Stimulated activated CD4-positive, alpha-beta T cell treated with anti-CD3 and anti-CD28 coated beads, Interleukin-2, amount 100 ng/mL, for 48 hours (primary cell): ENCODE data around the gene GLIS1.
A peak's percentile ranks its signal among the peaks of the same experiment; 100 is the strongest.

Experiments used
- DNase-seq, 2 donors: peaks; one replicate each; pipeline ENCODE4 v3.0.0-alpha.2; 2020

Gene GLIS1

DNA sequence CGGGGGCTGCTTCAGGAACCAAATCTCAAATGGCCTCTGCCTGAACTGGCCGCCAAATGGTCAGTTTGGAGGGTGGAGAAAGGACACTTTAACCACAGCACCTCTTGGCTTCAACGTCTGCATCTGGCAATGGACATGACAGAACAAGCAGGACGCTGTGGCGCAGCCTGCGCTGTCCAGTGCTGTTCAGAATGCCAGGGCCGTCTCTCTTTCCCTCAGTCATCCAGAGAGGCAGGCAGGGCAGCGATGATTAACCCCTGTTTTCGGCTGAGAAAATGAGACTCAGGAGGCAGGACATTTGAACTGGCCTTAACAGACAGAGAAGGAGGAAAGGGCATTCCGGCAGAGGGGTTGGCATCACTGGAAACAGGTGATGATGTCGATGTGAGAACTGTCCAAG is 48.6 kb downstream of the GLIS1 start:
- no peak for DNase-seq

DNA sequence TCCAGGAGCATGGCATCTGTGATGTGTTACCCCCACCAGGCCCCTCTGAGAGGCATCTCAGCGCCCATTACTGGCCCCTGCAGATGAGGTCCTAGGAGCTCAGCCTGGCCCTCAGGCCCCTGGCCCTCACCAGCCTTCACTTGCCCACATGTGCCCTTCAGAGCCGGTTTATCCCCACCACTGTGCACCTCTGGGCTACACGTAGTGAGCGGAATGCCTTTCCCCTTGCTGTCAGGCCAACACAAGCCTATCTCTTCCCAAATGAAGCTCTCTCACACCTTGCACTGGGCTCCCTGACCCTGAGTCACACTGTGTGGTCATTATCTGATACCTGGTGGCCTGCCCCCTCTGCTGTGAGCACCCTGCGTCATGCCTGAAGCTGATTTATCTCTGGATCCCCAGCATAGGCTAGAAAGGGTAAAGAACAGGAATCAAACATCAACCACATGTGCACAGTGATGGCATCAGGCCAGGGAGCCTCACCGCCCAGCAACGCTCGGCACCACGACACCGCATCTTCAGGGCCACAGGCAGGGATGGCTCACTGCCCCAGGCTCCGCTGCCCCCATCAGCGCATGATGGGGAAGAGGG is 49.1 kb downstream of the GLIS1 start:
- DNase-seq, result no peak

DNA sequence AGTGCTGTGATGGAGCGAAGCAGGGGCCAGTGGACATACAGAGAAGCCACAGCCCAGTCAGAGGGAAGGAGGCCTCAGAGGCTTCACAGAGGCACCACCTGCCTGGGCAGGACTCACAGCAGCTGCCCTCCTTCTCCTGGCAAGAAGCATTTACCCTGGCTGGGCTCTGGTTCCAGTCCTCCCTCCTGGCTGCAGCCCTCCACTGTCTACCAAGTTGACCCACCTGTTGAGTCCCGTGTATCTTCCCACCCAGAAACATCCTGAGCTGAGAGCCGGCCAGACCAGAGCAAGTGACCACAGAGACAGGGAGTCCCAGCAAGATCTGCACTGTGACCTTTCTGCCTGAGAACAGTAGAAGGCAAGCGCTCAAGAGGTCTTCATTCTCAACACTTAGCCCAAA is 49.7 kb downstream of the GLIS1 start:
- DNase-seq, result no peak

DNA sequence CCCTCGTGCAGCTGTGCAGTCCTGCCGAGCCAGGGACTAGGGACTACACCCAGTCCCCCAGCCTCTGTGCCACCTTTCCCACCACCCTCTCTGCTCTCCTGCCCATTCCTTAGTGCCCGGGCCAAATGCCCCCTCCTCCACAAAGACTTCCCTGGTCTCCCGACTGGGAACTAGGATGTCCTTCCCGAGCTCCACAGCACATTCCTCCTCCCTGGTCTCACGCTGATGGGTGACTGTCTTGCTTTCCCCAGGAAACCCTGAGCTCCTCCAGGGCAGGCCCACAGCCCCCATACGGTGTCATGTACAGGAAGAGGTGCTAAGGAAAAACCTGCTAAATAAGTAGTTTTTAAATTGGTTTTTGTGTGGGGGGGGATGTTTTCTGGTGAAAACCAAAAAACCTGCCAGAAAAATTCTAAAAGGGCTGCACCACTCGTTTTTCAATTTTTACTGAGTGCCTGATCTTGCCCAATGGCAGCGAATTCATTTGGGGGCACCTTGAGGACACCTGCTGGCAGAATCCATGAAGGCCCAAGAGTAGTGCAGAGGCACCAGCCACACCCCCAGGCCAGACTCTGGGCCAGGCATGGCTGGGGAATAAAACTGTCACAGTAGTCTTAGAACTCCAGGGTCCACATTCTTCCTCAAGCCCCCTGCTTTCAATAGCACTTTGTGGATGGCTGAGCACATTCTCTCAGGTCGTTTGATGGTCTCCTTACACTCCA is 50.4 kb downstream of the GLIS1 start:
- DNase-seq, result no peak

DNA sequence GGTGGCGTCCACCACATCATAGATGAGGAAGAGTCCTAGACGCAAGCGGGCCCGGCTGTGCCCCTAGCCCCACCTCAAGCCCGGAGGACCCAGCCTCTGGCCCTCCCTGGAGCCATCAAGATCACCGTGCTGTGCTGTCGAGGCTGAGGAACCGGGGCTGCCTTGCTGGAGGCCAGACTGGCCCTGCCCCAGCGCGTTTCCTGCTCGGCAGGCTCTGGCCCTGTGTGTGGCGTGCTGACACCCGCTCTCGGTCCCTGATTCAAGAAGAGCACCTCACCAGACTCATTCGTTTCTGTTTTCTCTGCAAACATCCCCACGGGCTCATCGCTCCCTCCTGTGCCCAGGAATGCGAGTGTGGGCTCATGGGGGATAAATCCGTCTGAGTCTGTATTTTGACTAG is 51.1 kb downstream of the GLIS1 start:
- no peak for DNase-seq

DNA sequence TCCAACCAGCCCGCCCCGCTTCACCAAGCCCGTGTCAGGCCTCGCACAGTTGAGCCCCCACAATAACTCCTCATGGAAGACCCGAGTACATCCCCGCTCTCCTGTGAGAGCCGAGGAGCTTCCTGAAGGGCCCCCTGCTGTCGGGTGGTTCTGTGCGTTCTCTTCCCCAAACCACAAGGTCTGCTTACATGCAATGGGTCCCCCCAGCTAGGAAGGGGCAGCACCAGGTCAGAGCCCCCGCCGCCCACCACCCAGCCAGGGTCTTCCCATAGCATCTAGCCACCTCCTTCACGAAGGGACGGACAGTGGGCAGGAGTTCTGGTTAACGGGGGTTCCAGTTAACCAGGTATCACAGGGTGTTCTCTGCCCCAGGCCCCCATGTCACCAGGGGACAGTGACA is 51.5 kb downstream of the GLIS1 start:
- DNase-seq, result no peak

DNA sequence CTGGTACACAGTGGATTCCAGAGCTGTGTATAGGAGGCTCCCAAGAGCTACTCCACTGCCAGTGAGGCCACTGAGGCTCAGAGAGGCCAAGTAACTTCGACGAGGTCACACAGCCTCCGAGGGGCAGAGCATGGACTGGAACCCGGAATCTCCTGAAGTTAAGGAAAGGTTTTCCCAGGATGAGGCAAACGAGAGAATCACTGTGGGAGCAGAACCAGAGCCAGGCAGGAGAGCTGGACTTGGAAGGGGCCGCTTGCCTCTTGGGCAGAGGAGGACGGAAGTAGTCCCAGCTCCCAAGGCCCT is 52.0 kb downstream of the GLIS1 start:
- DNase-seq, result no peak

DNA sequence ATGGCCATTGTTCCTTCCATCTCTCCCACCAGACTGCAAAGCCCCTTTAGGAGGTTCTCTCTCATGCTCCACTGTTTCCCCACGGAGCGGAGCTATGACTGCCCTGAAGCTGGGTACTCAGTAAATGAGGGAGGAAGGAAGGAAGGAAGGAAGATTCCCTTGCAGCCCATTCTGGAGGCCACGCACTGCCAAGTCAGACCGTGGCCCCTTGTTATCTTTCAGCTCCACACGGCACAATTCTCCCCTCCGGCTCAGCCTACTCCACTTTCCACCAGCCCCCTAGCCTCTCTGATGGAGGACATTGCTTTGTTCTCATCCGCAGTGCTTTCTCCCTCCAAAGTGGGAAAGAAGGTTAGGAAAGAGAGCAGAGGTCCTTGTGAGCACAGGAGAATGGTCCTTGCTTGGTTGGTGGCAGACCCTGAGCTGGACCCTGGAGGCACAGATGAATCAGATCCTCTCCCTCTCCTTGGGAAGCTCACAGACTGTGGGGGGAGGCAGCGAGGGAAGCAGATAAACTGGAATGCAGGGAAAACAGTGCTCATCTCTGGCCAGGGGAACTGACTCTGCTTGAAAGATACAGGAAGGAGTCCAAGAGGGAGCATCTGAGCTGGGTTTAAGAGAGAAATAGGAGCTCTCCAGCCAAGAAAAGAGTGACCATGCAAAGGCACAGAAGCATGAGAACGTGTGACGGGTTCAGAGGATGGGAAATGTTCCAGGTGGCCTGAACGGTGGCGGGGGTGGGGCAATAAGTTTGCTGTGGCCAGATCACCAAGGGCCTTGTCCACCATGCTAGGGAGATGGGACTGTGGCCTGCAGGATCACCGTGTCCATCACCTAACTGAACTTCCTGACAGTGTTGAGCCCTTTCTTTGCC is 52.6 kb downstream of the GLIS1 start:
- no peak for DNase-seq

DNA sequence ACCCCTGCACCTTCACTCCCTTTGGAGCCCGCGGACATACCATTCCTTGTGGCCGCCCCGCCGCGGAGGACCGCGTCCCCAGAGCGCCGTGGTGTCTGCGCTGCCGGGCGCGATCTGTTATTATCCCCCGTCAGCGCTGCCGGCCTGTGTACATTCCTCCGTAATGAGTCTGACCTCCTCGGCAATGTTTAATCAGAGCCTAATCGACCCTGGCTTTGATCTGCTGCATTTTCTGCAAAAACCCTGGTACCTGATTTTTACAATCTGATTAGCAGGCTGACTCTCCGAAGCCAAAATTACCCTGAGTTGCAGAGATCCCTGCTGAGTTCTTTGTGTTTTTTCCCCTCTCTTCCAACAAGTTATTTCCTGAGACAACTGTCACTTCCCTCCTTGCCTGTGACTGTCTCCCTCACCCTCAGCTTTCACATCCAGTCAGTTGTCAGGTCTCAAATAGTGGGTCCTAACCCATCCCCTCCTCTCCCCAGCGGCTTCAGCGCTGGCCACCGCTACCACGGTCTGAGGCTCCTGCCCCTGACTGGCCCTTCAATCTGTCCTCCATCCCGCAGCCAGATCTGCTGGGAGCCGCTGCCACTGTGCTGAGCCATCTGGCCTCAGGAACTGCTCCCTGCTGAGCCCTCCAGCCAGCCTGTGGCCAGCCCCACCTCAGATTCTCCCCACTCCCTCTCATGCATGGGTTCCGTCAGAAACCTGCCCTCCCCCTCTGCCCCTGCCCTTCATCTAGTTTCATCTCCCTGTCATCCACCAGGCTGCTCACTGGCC is 53.5 kb downstream of the GLIS1 start:
- no peak for DNase-seq

DNA sequence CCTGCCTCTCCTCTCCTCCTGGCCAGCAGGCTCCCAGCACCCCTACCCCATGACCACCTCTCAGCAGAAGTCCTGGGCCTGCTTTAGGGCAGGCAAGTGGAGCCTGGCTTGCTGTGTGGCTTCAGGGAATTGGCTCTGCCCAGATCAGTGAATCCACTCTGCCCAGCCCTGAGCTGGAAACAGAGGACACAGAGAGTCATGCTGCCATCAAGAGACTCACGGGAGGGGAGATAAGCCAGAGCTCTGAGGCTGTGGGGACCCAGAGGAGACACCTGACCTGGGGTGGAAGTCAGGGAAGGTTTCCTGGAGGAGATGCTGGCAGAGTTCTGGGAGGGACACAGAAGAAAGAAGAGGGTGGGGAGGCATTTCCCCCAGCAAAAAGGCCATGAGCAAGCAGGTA is 54.2 kb downstream of the GLIS1 start:
- DNase-seq, result no peak

DNA sequence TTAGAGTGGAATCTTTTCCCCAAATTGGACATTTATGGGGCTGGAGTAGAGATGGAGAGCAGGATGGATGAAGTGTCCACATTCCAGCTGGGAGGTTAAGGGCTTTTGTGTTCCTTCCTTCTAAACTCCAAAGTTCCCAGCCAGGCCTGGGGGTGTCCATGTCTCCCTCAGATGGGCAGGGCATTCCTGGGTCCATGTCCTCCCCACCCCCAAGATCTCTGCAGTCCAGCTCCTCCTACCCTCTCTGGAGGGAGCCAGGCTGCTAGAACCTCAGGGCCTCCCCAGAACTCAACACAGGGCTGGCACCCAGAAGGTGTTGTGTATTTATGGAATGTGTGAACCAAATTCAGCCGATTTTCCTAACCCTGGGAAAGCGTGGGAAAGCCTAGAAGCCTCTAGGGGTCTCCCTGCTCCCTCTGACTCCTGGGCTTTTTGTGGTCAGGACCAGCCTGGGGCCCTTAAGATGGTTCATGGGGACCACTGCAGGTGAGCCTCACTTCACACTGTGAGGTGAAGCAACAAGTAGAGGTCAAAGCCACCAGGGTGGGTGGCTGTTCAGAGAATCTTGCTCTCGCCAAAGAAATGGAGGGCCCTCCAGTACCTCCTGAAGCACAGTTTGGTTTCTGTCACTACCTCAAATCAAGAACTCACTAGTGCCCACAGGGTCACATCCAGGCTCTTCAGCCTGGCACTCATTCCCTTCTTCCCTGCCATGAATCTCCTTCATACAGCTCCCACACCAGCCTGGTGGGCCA is 54.8 kb downstream of the GLIS1 start:
- no peak for DNase-seq

DNA sequence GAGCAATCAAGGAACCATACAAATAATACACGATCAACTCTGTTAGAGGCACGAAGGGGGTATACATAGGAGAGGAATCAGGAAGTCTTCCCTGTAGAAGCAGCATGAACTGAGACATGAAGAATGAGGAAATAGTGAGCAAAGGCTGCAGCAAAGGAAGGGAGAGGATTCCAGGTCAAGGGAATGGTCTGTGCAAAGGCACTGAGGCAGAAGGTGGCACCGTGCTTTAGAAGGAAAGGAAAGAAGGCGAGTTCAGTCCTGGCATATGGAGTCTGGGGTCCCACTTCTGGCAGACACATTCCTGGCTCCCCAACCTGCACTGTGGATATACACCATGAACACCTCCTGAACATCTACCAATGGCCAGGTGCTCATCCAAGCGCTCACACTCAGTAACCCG is 56.1 kb downstream of the GLIS1 start:
- DNase-seq, result no peak

DNA sequence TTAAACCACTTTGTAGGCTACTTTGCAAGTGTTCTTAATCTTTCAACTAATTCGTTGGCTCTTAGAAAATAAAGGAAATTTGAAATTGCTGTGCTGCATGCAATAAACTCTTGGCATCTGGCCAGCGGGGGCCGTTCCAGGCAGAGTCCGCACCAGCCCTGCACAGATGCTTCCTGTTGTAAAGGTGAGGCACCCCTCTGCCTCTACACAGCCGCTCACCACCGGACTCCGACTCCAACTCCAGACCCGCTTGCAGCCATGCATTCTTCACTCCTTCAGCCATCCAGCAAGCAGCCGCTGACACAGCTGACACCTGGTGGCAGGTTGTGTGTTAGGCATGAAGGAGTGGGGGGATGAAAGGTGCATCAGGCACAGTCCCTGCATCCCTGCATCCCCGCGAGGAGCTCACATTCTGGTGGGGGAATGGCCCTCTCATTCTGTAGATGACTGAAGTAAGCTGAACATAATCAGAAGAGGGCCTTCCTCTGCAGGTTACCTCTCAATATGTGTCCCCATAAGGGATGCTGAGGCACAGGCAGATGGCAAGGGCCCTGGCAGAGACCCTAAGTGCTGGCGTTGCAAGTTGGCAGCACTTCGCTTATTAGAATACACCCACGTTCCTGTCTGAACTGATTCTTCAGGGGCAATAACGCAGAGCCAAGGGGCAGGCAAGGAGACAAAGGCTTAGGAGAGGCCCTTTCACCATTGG is 56.8 kb downstream of the GLIS1 start:
- peak; percentile 17 to 20 for DNase-seq

DNA sequence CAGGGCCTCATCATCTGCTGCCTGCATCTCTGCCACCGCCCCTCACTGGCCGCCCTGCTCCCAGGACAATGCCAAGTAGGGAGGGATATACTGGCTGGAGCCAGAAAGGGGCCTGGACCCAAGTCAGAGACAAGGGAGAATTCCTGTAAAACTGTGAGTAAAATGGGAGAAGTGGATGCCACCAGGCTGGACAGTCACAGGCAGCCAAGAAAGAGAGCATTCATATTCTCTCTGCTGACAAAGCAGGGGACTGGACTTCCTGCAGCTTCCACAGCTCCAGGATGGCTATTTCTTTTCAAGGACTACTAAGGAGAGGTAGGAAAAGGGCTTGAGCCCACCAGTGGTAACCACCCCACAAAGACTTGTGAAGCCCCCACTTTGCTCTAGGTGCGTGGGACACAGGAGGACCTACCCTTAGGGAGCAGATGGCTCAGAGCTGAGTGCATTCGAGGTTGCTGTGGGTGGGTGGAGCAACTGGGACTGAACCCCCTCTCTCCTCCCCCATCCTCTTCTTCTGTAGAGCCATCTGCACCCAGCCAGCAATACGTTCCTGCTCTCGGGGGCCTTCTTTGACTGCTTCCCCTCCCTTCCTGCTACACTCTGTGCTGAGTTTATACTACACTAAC is 57.5 kb downstream of the GLIS1 start:
- no peak for DNase-seq

DNA sequence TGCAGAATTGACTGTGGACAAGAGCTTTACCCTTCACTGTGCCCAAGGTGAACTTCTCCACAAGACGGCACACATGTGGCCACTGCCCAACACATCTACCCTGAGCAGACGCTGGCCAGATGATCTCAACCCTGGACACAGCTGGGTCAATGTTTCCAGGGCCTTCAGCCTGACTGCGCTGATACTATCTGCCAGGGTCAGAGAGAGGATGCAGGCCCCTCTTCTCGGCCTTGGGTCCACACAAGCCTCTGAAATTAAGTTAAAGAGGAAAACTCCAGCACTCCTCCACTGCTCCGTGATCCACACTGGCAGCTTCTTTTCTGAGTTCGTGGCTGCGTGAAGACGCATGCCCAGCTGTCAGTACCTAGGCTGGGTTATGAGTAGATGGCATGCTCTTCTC is 58.1 kb downstream of the GLIS1 start:
- DNase-seq, result no peak

DNA sequence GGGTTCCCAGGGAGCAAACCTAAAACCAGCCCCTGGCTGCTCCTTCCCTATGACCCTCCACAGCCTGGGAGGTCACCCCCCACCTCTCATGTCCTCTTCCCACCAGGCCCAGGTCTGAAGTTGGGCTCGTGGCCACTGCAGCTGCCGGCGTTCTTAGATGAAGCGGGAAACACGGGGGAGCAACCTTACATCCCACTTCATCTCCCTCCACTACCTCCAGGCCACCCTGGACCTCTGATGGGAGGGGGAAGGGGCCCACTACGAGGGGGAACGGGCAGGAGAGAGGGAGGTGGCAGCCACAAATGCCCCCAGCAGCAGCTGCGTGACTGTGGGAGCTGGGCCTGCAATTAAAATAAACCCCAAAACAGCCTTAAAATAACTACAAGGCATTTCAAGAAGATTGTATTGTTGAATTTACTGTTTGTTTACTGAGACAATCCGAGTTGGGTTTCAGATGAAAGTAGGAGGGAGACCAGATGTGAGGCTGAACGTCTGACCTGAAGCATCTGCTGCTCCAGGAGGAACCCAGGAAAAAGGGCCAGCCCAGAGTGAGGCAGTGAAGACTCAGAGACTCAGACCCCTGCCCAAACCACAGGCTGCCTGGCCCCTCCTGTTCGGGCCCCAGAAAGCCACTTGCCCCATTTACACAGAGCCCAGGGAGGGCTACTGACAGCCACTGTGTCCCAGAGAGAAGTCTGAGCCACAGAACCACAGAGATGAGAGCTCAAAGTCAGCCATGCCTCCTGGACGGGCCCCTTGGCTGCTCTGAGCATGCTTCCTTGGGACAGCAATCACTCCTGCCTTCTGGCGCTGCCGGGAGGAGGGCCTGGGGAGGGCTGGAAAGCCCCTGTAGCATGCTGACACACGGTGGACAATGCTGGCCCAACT is 59.8 kb downstream of the GLIS1 start:
- DNase-seq, result no peak

DNA sequence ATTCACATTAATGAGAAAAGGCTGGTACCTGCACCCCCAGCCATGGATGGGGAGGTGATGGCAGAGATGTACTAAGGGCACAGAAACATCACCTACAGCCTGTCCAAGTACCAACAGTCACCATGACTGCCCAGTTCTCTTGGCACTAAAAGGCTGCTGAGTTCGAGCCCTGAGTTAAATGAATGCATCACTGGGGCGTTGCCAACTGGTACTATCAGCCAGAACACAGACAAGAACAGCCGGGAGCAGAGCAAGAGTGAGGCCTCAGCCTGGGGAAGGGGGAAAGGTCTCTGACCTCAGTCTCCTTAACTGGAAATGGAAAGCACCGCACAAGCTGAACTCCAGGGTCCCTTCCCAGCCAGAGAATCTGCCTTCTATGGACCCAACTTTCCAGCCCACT is 60.5 kb downstream of the GLIS1 start:
- no peak for DNase-seq

DNA sequence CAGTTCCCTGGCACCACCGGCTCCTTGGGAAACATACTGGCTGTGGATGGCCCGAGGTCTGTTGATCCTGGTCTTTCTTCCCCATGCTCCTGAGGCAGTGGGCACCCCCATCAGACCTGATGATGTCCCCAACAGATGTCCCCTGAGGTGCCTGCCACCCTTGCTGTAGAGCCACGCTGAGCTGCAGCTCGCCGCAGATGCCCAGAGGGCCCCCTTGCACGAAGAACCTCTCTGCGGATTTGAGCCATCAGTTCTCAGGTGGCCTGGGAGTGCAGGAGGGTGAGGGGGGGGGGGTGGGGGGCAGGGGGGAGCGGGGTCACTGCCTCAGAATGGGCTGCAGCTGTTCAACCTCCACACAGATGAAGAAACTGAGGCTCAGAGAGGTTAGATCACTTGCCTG is 60.9 kb downstream of the GLIS1 start:
- no peak for DNase-seq

DNA sequence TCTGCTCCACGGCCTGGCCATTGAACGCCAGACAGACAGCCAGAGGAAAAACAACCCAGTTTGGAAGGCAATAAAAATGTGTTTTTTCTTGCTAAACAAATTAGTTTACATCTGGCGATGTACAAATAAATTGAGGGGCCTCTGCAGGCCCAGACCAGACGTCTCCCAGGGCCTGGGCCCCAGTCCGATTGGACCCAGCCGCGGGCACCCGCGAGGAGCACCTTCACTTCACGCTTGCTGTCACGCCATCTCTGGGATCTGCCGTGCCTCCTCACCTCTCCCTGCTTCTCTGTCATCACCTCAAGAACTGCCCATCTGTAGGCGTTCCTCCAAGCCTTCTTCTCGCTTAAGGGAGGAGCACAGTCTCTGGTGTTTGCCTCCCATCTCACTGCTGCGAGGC is 61.5 kb downstream of the GLIS1 start:
- DNase-seq, result no peak

DNA sequence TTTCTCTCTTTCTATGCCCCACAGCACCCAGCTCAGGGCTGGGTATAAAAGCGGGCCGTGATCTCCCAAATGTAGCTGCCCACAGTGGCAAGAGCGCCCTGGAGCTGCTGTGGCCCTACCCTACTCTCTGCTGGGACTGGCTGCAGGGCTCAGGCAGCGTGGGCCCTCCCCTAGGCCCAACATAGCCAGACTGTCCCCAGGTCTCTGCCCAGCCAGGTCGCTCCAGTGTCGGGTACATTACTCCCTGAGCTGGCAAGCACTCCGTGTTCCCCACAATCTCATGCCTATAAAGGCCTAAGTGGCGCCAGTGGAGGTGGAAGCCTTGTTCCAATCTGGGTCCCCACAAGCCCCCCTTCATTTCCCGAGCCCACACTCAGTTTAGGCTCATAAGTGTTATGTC is 66.2 kb downstream of the GLIS1 start:
- DNase-seq, result no peak

DNA sequence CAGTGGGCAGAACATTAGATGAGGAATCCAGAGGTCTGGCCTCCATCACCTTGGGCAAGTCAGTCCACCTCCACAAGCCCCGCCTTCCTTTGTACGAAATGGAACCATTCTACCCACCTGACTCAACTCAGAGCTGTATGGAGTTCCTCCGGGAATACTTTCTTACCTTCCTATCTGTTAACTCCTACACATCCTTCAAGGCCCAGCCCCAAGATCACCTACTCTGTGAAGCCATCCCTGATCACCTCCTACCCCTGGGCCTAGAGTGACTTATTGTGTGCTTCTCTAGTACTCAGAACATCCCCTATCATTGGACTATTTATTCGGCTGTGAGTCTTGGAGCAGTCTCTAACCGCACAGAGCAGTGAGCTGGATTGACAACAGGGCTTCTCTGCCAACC is 66.7 kb downstream of the GLIS1 start:
- DNase-seq, result no peak
